HFF-Myc (cell line): Measurements from ENCODE around the gene CNNM4.

Source experiments
- DNase-seq: peaks from one replicate; pipeline ENCODE4 v3.0.0-alpha.2; 2011; ENCODE audit warnings: low read depth; ENCODE audit errors: extremely low read depth
- H3K4me3 ChIP-seq: replicated peaks from 2 replicates; pipeline ENCODE4 v1.5.1; 2011; ENCODE audit warnings: low read depth, mild to moderate bottlenecking, control low read depth, low read length
- TF ChIP-seq, protein P1 (sequence below): IDR thresholded peaks from 2 replicates; pipeline ENCODE4 v1.5.1; 2012; ENCODE audit warnings: mild to moderate bottlenecking, low read depth, low read length, control low read depth; ENCODE audit errors: missing control alignments

CNNM4 gene

DNA sequence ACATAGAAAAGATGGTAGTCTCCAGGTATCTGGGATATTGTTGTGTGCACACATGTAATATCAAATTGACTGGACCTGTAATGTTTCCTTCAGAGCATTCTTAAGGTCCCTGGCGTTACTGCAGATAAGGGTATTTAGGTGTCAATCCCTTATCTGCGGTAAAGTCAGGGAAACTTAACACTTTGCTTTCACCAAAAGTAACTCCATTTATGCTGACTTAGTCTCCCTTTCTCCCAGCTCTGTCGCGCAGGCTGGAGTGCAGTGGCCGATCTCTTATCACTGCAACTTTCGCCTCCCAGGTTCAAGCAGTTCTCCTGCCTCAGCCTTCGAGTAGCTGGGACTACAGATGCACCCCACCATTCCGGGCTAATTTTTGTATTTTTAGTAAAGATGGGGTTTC is 57.2 kb downstream of the CNNM4 start:
- no peak for DNase-seq
- H3K4me3 ChIP-seq: peak overlapping the region; percentile 68
- TF ChIP-seq, protein P1, sequence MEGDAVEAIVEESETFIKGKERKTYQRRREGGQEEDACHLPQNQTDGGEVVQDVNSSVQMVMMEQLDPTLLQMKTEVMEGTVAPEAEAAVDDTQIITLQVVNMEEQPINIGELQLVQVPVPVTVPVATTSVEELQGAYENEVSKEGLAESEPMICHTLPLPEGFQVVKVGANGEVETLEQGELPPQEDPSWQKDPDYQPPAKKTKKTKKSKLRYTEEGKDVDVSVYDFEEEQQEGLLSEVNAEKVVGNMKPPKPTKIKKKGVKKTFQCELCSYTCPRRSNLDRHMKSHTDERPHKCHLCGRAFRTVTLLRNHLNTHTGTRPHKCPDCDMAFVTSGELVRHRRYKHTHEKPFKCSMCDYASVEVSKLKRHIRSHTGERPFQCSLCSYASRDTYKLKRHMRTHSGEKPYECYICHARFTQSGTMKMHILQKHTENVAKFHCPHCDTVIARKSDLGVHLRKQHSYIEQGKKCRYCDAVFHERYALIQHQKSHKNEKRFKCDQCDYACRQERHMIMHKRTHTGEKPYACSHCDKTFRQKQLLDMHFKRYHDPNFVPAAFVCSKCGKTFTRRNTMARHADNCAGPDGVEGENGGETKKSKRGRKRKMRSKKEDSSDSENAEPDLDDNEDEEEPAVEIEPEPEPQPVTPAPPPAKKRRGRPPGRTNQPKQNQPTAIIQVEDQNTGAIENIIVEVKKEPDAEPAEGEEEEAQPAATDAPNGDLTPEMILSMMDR: no peak

DNA sequence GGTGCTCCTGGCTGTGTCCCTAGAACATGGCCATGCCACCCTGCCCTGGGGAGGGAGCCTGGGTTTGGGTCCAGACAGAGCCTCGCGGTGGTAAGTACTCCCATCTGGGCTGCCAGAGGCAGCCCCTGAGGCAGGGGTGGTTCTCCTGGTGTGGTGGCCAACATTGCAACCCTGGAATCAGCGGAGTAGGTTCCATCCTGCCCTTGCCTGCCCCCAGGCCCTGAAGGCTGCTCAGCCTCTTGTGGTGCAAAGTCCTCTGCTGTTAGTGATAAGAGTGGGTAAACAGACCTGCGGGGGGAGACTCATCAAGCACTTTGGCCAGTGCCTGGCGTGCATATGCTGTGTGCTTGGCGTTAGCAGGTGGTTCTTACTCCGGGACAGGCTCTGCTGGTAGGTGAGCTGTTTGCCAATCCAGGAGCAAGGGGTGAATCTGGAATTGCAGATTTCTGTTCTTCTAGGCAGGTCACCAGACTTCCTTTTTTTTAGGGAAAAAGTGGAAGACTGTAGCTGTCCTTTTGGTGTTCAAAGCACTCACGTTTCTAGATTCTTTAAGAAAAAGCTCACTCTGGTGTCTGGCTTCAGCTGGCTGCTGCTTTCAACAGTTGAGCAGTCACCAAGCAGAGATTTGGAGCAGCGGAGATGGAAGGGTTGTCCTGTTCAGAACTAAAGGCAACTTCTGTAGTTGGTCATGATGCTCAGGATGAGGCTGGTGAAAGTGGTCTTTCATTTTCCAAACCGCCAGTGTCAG is 58.6 kb downstream of the CNNM4 start:
- H3K4me3 ChIP-seq: peak overlapping the region; percentile 68

DNA sequence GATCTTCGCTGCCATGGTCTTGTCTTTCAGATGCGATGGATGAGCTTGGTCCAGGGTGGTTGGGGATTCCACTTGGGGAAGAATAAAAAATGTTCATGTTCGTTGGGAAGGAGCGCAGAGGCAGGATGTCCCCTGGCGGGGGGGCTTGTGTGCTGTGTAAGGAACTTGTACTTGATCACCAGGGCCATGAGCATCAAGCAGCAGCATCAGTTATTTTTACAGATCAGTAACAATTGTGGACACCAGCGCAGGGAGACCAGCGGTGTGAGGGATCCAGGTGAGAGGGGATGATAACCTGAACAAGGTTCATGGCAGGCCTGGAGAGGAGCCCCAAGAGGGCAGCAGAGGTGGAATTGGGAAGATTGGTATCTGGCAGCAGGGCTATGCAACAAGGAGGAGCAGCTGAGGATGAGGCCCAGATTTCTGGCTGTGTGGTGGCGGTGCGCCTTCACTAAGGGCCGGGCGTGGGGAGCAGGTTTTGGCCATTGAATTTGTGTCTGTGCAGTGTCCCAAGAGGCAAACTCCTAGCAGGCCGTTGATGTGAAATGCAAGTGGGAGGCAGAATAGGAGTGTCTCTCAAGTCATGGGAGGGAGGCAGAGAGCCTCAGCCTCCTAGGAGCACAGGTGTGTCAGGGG is 59.3 kb downstream of the CNNM4 start:
- DNase-seq: no peak
- TF ChIP-seq, protein P1: no peak
- H3K4me3 ChIP-seq: no peak overlapping the region

More for the DNA sequence above, 58.6 kb downstream of the CNNM4 start:
- TF ChIP-seq, protein P1: no peak
- no peak for DNase-seq

DNA sequence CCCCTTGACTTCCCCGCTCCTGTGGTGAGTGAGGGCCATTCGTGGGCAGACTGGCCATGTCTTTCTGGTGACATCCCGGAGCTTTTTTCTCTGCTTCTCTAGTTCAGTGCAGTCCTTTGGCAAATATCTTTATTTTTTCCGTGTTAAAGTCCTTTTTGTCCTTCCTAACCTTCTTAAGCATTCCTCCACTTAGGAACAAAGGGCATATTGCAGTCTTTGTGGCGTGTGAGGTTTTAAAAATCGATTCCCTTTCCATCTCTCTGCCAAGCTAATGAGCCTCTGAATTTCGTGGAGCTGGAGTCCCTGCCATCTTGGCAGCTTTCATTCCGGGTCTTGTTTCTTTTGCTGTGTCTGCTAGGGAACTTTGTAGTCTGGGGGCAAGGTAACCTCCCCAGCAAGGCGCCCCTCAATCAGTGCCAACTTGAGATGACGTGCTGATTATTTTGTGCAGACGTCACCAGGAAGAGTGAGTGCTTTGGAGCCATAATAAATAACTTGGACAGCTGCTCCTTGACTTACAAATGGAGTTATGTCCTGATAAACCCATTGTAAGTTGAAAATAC is 60.5 kb downstream of the CNNM4 start:
- H3K4me3 ChIP-seq: no peak overlapping the region
- TF ChIP-seq, protein P1: no peak
- no peak for DNase-seq

DNA sequence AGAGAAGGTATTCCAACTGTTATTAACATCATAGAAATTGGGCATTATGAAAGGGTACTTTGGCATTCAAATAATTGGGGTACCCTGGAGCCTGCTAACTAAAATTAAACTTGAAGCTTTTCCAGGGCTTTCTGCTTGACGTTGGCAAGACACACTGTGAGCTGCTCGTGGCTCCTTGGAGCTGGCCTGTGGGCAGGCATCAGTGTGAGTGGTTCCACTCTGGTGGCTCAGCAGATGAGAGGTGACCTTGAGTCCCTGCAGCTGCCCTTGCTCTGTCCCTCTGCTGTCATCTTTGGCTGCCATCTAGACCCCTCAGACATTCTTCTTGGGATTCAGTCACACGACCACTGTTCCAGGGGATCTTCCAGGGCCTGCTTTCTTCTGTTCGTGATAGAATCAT is 62.1 kb downstream of the CNNM4 start:
- H3K4me3 ChIP-seq: no peak overlapping the region
- TF ChIP-seq, protein P1: no peak
- DNase-seq: no peak

DNA sequence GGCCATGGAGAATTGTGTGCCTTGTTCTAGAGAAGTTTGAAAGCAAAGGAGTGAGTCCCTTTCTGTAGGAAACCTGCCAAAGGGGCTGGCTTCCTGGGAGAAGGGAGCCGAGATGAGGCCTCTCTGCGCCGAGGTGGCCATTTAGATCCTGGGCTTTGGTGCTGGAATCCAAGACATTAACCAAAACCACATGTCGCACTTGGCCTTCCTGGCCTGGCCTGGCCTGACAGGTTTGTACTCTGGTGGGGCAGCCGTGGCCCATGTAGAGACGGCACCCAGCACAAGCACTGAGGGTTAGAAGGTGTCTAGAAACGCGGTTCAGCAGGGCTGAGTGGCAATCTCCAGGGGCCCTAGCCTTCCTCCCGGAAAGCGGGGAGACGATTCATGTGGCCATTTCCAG is 62.5 kb downstream of the CNNM4 start:
- TF ChIP-seq, protein P1: no peak
- H3K4me3 ChIP-seq: no peak overlapping the region
- DNase-seq: no peak
